Middle frontal gyrus (tissue), 1 donor: ENCODE measurements around the gene ASCL2.

ENCODE experiments used
- DNase-seq: peaks from one replicate; pipeline ENCODE4 v3.0.0-alpha.2; 2015; ENCODE audit warnings: low spot score; ENCODE audit errors: extremely low spot score

The ASCL2 gene

GRCh38 chr11:2270322-2271076 is at the start of gene ASCL2:
ASCL2 (minus strand) TSS chr11:2270588; CDS start chr11:2270332, 256 bp downstream.
- no peak for DNase-seq

GRCh38 chr11:2319791-2320472 is 49.5 kb upstream of the ASCL2 start:
- no peak for DNase-seq

- DNase-seq: no peak
Measured at GRCh38 chr11:2318707-2319106, 48.3 kb upstream of the ASCL2 start.

GRCh38 chr11:2318123-2318522 is 47.7 kb upstream of the ASCL2 start:
- no peak for DNase-seq

- no peak for DNase-seq
Measured at GRCh38 chr11:2317354-2318050, 47.1 kb upstream of the ASCL2 start.

GRCh38 chr11:2316963-2317244 is 46.5 kb upstream of the ASCL2 start:
- DNase-seq: no peak

GRCh38 chr11:2316169-2316962 is 46.0 kb upstream of the ASCL2 start:
- no peak for DNase-seq

GRCh38 chr11:2315395-2316168 is 45.2 kb upstream of the ASCL2 start:
- no peak for DNase-seq

- DNase-seq: no peak
Measured at GRCh38 chr11:2314525-2315394, 44.4 kb upstream of the ASCL2 start.

- DNase-seq: no peak
Measured at GRCh38 chr11:2314136-2314524, 43.7 kb upstream of the ASCL2 start.

- no peak for DNase-seq
Measured at GRCh38 chr11:2313051-2313951, 42.9 kb upstream of the ASCL2 start.

- DNase-seq: no peak
Measured at GRCh38 chr11:2312232-2313042, 42.0 kb upstream of the ASCL2 start.

- DNase-seq: no peak
Measured at GRCh38 chr11:2311353-2312133, 41.2 kb upstream of the ASCL2 start.

GRCh38 chr11:2310786-2311352 is 40.5 kb upstream of the ASCL2 start:
- DNase-seq: no peak

GRCh38 chr11:2310073-2310785 is 39.8 kb upstream of the ASCL2 start:
- DNase-seq: no peak
